H9 (cell line): ENCODE measurements around the gene ACBD3. TPM values are rescaled to one million over a fixed set of nuclear protein-coding genes. Genes with fewer than 3 reads are reported as not detected.

Experiments
- DNase-seq: peaks from one replicate; pipeline ENCODE4 v3.0.0-alpha.2; 2017
- H2AFZ ChIP-seq: one replicate; pipeline ENCODE4 v1.6.1; 2013; ENCODE audit warnings: mild to moderate bottlenecking, low read length, control low read depth, moderate library complexity
- H2AK5ac ChIP-seq: 2 replicates; pipeline ENCODE4 v1.6.1; 2013; ENCODE audit warnings: low read length, control low read depth, mixed read lengths; ENCODE audit not compliant: insufficient read length
- H2BK120ac ChIP-seq: one replicate; pipeline ENCODE4 v1.6.1; 2013; ENCODE audit warnings: low read depth, mild to moderate bottlenecking, low read length, control low read depth, inconsistent platforms; ENCODE audit not compliant: poor library complexity, severe bottlenecking
- H2BK12ac ChIP-seq: 2 replicates; pipeline ENCODE4 v1.6.1; 2013; ENCODE audit warnings: low read length, control low read depth, mixed read lengths, low read depth; ENCODE audit not compliant: insufficient read length
- H2BK15ac ChIP-seq: 2 replicates; pipeline ENCODE4 v1.6.1; 2013; ENCODE audit warnings: low read depth, low read length, control low read depth
- H2BK20ac ChIP-seq: one replicate; pipeline ENCODE4 v1.6.1; 2013; ENCODE audit warnings: low read depth, mild to moderate bottlenecking, low read length, control low read depth, inconsistent platforms; ENCODE audit not compliant: poor library complexity, severe bottlenecking
- H2BK5ac ChIP-seq: 2 replicates; pipeline ENCODE4 v1.6.1; 2013; ENCODE audit warnings: low read length, control low read depth, mixed read lengths; ENCODE audit not compliant: insufficient read length
- H3K14ac ChIP-seq: 2 replicates; pipeline ENCODE4 v1.6.1; 2013; ENCODE audit warnings: low read length, control low read depth; ENCODE audit not compliant: insufficient read depth
- H3K18ac ChIP-seq: 2 replicates; pipeline ENCODE4 v1.6.1; 2013; ENCODE audit warnings: low read depth, mild to moderate bottlenecking, mixed read lengths, low read length, control low read depth; ENCODE audit not compliant: insufficient read length
- H3K23ac ChIP-seq: 2 replicates; pipeline ENCODE4 v1.6.1; 2013; ENCODE audit warnings: low read length, control low read depth, mixed read lengths, low read depth; ENCODE audit not compliant: insufficient read length
- H3K23me2 ChIP-seq: 2 replicates; pipeline ENCODE4 v1.6.1; 2013; ENCODE audit warnings: low read depth, mild to moderate bottlenecking, mixed read lengths, low read length, control low read depth; ENCODE audit not compliant: insufficient read length, poor library complexity, severe bottlenecking
- H3K27ac ChIP-seq: 2 replicates; pipeline ENCODE4 v1.5.1; 2013; ENCODE audit warnings: low read length, control low read depth, mixed read lengths, low read depth; ENCODE audit not compliant: insufficient read length
- H3K27me3 ChIP-seq: 2 replicates; pipeline ENCODE4 v1.6.1; 2013; ENCODE audit warnings: low read length, control low read depth, inconsistent platforms; ENCODE audit not compliant: insufficient read depth
- H3K4ac ChIP-seq: 2 replicates; pipeline ENCODE4 v1.6.1; 2013; ENCODE audit warnings: low read depth, mild to moderate bottlenecking, control low read depth, inconsistent platforms, low read length, moderate library complexity
- H3K4me1 ChIP-seq: 2 replicates; pipeline ENCODE4 v1.6.1; 2013; ENCODE audit warnings: low read length, control low read depth, inconsistent platforms; ENCODE audit not compliant: insufficient read depth
- H3K4me2 ChIP-seq: 2 replicates; pipeline ENCODE4 v1.6.1; 2013; ENCODE audit warnings: low read length, control low read depth, mixed read lengths; ENCODE audit not compliant: insufficient read length, insufficient read depth
- H3K56ac ChIP-seq: 2 replicates; pipeline ENCODE4 v1.6.1; 2013; ENCODE audit warnings: low read depth, mild to moderate bottlenecking, mixed read lengths, low read length, control low read depth; ENCODE audit not compliant: insufficient read length
- H3K79me1 ChIP-seq: 2 replicates; pipeline ENCODE4 v1.6.1; 2013; ENCODE audit warnings: low read depth, mild to moderate bottlenecking, moderate library complexity, low read length, control low read depth, inconsistent platforms; ENCODE audit not compliant: insufficient read depth, poor library complexity, severe bottlenecking
- H3K79me2 ChIP-seq: 2 replicates; pipeline ENCODE4 v1.6.1; 2013; ENCODE audit warnings: low read length, control low read depth, inconsistent platforms; ENCODE audit not compliant: insufficient read depth
- H3K9ac ChIP-seq: 2 replicates; pipeline ENCODE4 v1.6.1; 2013; ENCODE audit warnings: low read length, control low read depth, mixed read lengths; ENCODE audit not compliant: insufficient read length; ENCODE audit errors: extremely low read depth
- H3K9me3 ChIP-seq: one replicate; pipeline ENCODE4 v1.6.1; 2013; ENCODE audit warnings: low read depth, low read length, inconsistent platforms; ENCODE audit not compliant: control insufficient read depth
- H3T11ph ChIP-seq: one replicate; pipeline ENCODE4 v1.6.1; 2013; ENCODE audit warnings: mild to moderate bottlenecking, low read length, control low read depth, inconsistent platforms
- H4K20me1 ChIP-seq: one replicate; pipeline ENCODE4 v1.6.1; 2013; ENCODE audit not compliant: control insufficient read depth, insufficient read length, insufficient read depth
- H4K5ac ChIP-seq: 2 replicates; pipeline ENCODE4 v1.6.1; 2013; ENCODE audit warnings: low read depth, mild to moderate bottlenecking, mixed read lengths, low read length, control low read depth; ENCODE audit not compliant: insufficient read length
- H4K8ac ChIP-seq: replicated peaks from 2 replicates; pipeline ENCODE4 v1.6.1; 2013; ENCODE audit warnings: low read length, control low read depth, mixed read lengths, low read depth; ENCODE audit not compliant: insufficient read length
- H4K91ac ChIP-seq: 2 replicates; pipeline ENCODE4 v1.6.1; 2013; ENCODE audit warnings: low read depth, mild to moderate bottlenecking, moderate library complexity, mixed read lengths, low read length, control low read depth; ENCODE audit not compliant: insufficient read length
- H3K27ac Mint-ChIP-seq, 3 experiments: 2 replicates in 2 of 3; 3 replicates in 1 of 3; pipeline ENCODE4 v1.8.0; 2020 to 2021; ENCODE audit warnings: mixed read lengths in 3 of 3, mild to moderate bottlenecking in 1 of 3, moderate library complexity in 1 of 3
- H3K27me3 Mint-ChIP-seq: 2 replicates; pipeline ENCODE4 v1.8.0; 2021; ENCODE audit warnings: low read depth, mild to moderate bottlenecking, moderate library complexity, mixed read lengths
- H3K36me3 Mint-ChIP-seq, 3 experiments: 2 replicates in 2 of 3; 3 replicates in 1 of 3; pipeline ENCODE4 v1.8.0; 2020 to 2021; ENCODE audit warnings: low read depth in 3 of 3, mixed read lengths in 3 of 3; ENCODE audit not compliant: insufficient read depth in 1 of 3
- H3K4me1 Mint-ChIP-seq, 2 experiments: 2 replicates each; pipeline ENCODE4 v1.8.0; 2020; ENCODE audit warnings: mixed read lengths in 2 of 2
- H3K4me3 Mint-ChIP-seq, 2 experiments: 2 replicates in 1 of 2; 3 replicates in 1 of 2; pipeline ENCODE4 v1.8.0; 2020 to 2021; ENCODE audit warnings: mild to moderate bottlenecking in 2 of 2, mixed read lengths in 2 of 2, moderate library complexity in 1 of 2
- H3K9me3 Mint-ChIP-seq, 2 experiments: 2 replicates in 1 of 2; 3 replicates in 1 of 2; pipeline ENCODE4 v1.8.0; 2020; ENCODE audit warnings: mild to moderate bottlenecking in 2 of 2, mixed read lengths in 2 of 2, moderate library complexity in 1 of 2
- CTCF ChIP-seq: fragments of 200-600 bp; sonication (generic); conservative IDR thresholded peaks from 3 replicates; pipeline ENCODE4 v1.8.0; 2021; ENCODE audit warnings: antibody characterized with exemption, mild to moderate bottlenecking
- WGBS: extraction: QIAGEN DNeasy Blood & Tissue Kit; methylation state at CpG from one replicate; pipeline ENCODE4 v1.1.7; 2013; ENCODE audit warnings: missing lambda C conversion rate, low lambda C conversion rate, mixed read lengths; ENCODE audit not compliant: insufficient read length; ENCODE audit errors: extremely low coverage; 5-methylcytosine and 5-hydroxymethylcytosine counted together
- total RNA-seq: library from RNA; stranded (reverse); gene quantifications from 2 replicates; pipeline ENCODE4 v1.2.1, GENCODE V29; 2021

The ACBD3 gene
- total RNA-seq, 1 experiment from 2014 or later: 30.8 TPM

GRCh38 chr1:226135059-226135651, 51.4 kb downstream of the ACBD3 start:
- Mint-ChIP-seq H3K4me3 (no peak overlapping the region; a peak in 1 of 5 replicates), H3K4me1 (peaks cover 23 to 34% of the 10 kb centered on the region in 2 experiments), H3K36me3 (0 out of 7 replicates have a peak, but pooled peaks cover 0 to 1% (median 0%) of the 10 kb centered on the region in 3 experiments), H3K27me3 (no peaks in the 10 kb centered on the region), H3K9me3 (no peaks in the 10 kb centered on the region), H3K27ac (peak overlapping the region in 1 of 3 experiments; percentile 10; a peak in 1 of 7 replicates)
- Histone ChIP-seq H3K4ac (no peak overlapping the region), H2BK120ac (no peak overlapping the region), H2BK12ac (no peak overlapping the region), H3K9me3 (no peaks in the 10 kb centered on the region), H4K91ac (no peak overlapping the region), H3K4me2 (no peak overlapping the region), H3K23ac (no peak overlapping the region), H2BK5ac (no peak overlapping the region), H3K79me1 (no peaks in the 10 kb centered on the region), H2BK15ac (no peak overlapping the region), H4K8ac (no peak overlapping the region), H3K27me3 (no peaks in the 10 kb centered on the region), H4K20me1 (no peaks in the 10 kb centered on the region), H3K23me2 (no peaks in the 10 kb centered on the region), H4K5ac (no peak overlapping the region), H3K14ac (no peak overlapping the region), H2AK5ac (no peak overlapping the region), H3K9ac (no peak overlapping the region), H3K56ac (no peak overlapping the region), H3K18ac (no peak overlapping the region), H3K27ac (no peak overlapping the region), H3K79me2 (no peaks in the 10 kb centered on the region), H2BK20ac (no peak overlapping the region), H3K4me1 (no peaks in the 10 kb centered on the region; the same call in 1 of the 2 replicates), H2AFZ (no peak overlapping the region), H3T11ph (no peak overlapping the region)
- no peak for DNase-seq
- TF ChIP-seq CTCF: no peak
- no CpG with 5 or more reads among the region's 21 CpGs for WGBS
